ENCODE data around the gene NOXA1. TPM values are rescaled to one million over a fixed set of nuclear protein-coding genes. Genes with fewer than 3 reads are reported as not detected.

The NOXA1 gene
- total and polyA plus RNA-seq, 9 of the 15 experiments (the other 6 are each of a cell fraction or from before 2014, with no cell fraction given) = 0.07 to 1.2 (median 0.20) TPM; not detected in 4

DNA sequence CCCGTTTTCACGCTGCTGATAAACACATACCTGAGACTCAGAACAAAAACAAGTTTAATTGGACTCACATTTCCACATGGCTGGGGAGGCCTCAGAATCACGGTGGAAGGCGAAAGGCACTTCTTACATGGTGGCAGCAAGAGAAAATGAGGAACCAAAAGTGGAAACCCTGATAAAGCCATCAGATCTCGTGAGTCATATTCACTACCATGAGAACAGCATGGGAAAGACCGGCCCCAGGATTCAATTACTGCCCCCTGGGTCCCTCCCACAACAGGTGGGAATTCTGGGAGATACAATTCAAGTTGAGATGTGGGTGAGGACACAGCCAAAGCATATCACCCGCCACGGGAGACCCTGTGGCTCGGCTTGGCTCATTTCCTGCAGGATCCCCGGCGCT, 20.4 kb upstream of the NOXA1 start:
- 60% methylated on average over 9 of the region's 11 CpGs for WGBS (ENCODE audit: insufficient coverage, low coverage, missing lambda C conversion rate)
- intact Hi-C loops (cut with micrococcal nuclease) = no loop called here
- Histone ChIP-seq H4K20me1 (replicated peaks; ENCODE audit: control insufficient read depth, insufficient read depth, low read length) (no peaks in the 10 kb centered on the region), H3K36me3 (ENCODE audit: control insufficient read depth, insufficient read depth, low read length) (no peaks in the 10 kb centered on the region), H3K79me2 (ENCODE audit: control insufficient read depth, insufficient read depth, low read length) (peaks cover 5% of the 10 kb centered on the region; the same call in 2 of the 3 replicates), H3K27ac (ENCODE audit: extremely low read depth, low read depth, low read length) (no peak overlapping the region), H3K9me1 (ENCODE audit: control insufficient read depth, insufficient read depth, low read length) (no peaks in the 10 kb centered on the region), H3K9ac (ENCODE audit: insufficient read depth in 1 of 2, low read depth in 2 of 2, low read length in 2 of 2) (no peak overlapping the region; a peak in 1 of 4 replicates), H3K4me2 (ENCODE audit: insufficient read depth, low read length) (no peak overlapping the region), H2AFZ (ENCODE audit: low read depth, low read length) (no peak overlapping the region), H3K9me3 (replicated peaks; ENCODE audit: control insufficient read depth, insufficient read depth, low read depth, low read length) (peaks cover 7% of the 10 kb centered on the region; the same call in 1 of the 2 replicates), H3K4me3 (no peak overlapping the region), H3K4me1 (replicated peaks in 1 of 2; ENCODE audit: control insufficient read depth in 2 of 2, insufficient read depth in 2 of 2, low read length in 2 of 2) (peaks cover 7 to 53% of the 10 kb centered on the region in 2 experiments; a peak in 4 of 5 replicates), H3K27me3 (ENCODE audit: control insufficient read depth in 2 of 2, insufficient read depth in 2 of 2, low read length in 2 of 2) (no peaks in the 10 kb centered on the region)
- no TSS peak for BruUV-seq (replicated peaks)
- ATAC-seq = no peak
- 0 out of 2 replicates have a peak, but pooled peaks have one; percentile 22 for TF ChIP-seq BHLHE40 (IDR thresholded peaks at IDR 0.05; ENCODE audit: low read length)
- TF ChIP-seq YBX1 (IDR thresholded peaks at IDR 0.05) = no peak
- TF ChIP-seq JUND (IDR thresholded peaks at IDR 0.05; ENCODE audit: borderline replicate concordance, low read depth, low read length) = 0 out of 2 replicates have a peak, but pooled peaks have one; percentile 5
- TF ChIP-seq JUND (tag; IDR thresholded peaks at IDR 0.05; ENCODE audit: borderline replicate concordance, low read depth, low read length) = no peak
- peak; percentile 86 for TF ChIP-seq ZFP36 (IDR thresholded peaks at IDR 0.05; ENCODE audit: low read depth, low read length, partially characterized antibody)
- no peak for FAIRE-seq
- DNase-seq (ENCODE audit: extremely low read depth in 1 of 4, low spot score in 3 of 4) = no peak
- ChIA-PET CTCF (ENCODE audit: low intra/inter-chr PET ratio) (no interaction called here), POLR2A (no interaction called here)
- in situ Hi-C loops (cut with MboI) = no loop called here

- Histone ChIP-seq H3K79me2 (ENCODE audit: control insufficient read depth, insufficient read depth, low read length) (peaks cover 5% of the 10 kb centered on the region; the same call in 2 of the 3 replicates), H4K20me1 (replicated peaks; ENCODE audit: control insufficient read depth, insufficient read depth, low read length) (no peaks in the 10 kb centered on the region), H3K9me3 (replicated peaks; ENCODE audit: control insufficient read depth, insufficient read depth, low read depth, low read length) (peaks cover 7% of the 10 kb centered on the region; the same call in 1 of the 2 replicates), H3K4me2 (ENCODE audit: insufficient read depth, low read length) (no peak overlapping the region), H3K4me3 (no peak overlapping the region), H3K27me3 (ENCODE audit: control insufficient read depth in 2 of 2, insufficient read depth in 2 of 2, low read length in 2 of 2) (no peaks in the 10 kb centered on the region), H3K36me3 (ENCODE audit: control insufficient read depth, insufficient read depth, low read length) (no peaks in the 10 kb centered on the region), H2AFZ (ENCODE audit: low read depth, low read length) (no peak overlapping the region), H3K9me1 (ENCODE audit: control insufficient read depth, insufficient read depth, low read length) (no peaks in the 10 kb centered on the region), H3K9ac (ENCODE audit: insufficient read depth in 1 of 2, low read depth in 2 of 2, low read length in 2 of 2) (no peak overlapping the region; a peak in 1 of 4 replicates), H3K4me1 (replicated peaks in 1 of 2; ENCODE audit: control insufficient read depth in 2 of 2, insufficient read depth in 2 of 2, low read length in 2 of 2) (peaks cover 7 to 54% of the 10 kb centered on the region in 2 experiments; a peak in 4 of 5 replicates), H3K27ac (ENCODE audit: extremely low read depth, low read depth, low read length) (no peak overlapping the region)
- CTCF ChIA-PET (ENCODE audit: low intra/inter-chr PET ratio) = no interaction called here
- DNase-seq (ENCODE audit: extremely low read depth in 1 of 4, low spot score in 3 of 4) (no peak), FAIRE-seq (no peak), ATAC-seq (no peak)
- intact Hi-C loops (cut with micrococcal nuclease) = no loop called here
- in situ Hi-C loops (cut with MboI) = no loop called here
- BruUV-seq (replicated peaks) = no TSS peak
- POLR2A ChIA-PET = interaction anchor here (0.6 kb wide), 1 partner anchor 93 kb away, joined by 3 read pairs; no protein-coding TSS in a partner anchor
- 98% methylated on average over 9 of the region's 15 CpGs for WGBS (ENCODE audit: insufficient coverage, low coverage, missing lambda C conversion rate)
- TF ChIP-seq NBN (IDR thresholded peaks at IDR 0.05; ENCODE audit: low read depth) (no peak), ERF (CRISPR knock-in tag; IDR thresholded peaks at IDR 0.05) (no peak), MCM7 (IDR thresholded peaks at IDR 0.05) (no peak), ZNF12 (CRISPR knock-in tag; IDR thresholded peaks at IDR 0.05) (no peak), SMAD4 (CRISPR knock-in tag; conservative IDR thresholded peaks at IDR 0.05) (no peak), CBX2 (IDR thresholded peaks at IDR 0.05; ENCODE audit: insufficient read depth, low read length, poor library complexity, severe bottlenecking) (no peak), CHCHD3 (CRISPR knock-in tag; IDR thresholded peaks at IDR 0.05) (no peak), ARID3A (IDR thresholded peaks at IDR 0.05; ENCODE audit: borderline replicate concordance, low read depth, low read length) (no peak), BDP1 (IDR thresholded peaks at IDR 0.05; ENCODE audit: insufficient read depth, insufficient read length) (no peak), PTTG1 (tag; IDR thresholded peaks at IDR 0.05; ENCODE audit: low read depth) (no peak), NFRKB (IDR thresholded peaks at IDR 0.05; ENCODE audit: low read depth) (no peak), GABPA (tag; conservative IDR thresholded peaks at IDR 0.05; ENCODE audit: low read depth) (no peak), RFX5 (IDR thresholded peaks at IDR 0.05; ENCODE audit: low read depth, low read length) (no peak)
Measured at GRCh38 chr9:137403269-137403668, 19.9 kb upstream of the NOXA1 start.
